Umbilical cord (tissue), 2 donors: ENCODE data around the gene NME2. TPM values are rescaled to one million over a fixed set of nuclear protein-coding genes. Genes with fewer than 3 reads are reported as not detected.

Source experiments
- DNase-seq: peaks from one replicate; pipeline ENCODE4 v3.0.0-alpha.2; 2015; ENCODE audit warnings: low spot score
- total RNA-seq: library from RNA; depleted of rRNA; stranded (reverse); fragments of >200 nt; gene quantifications from one replicate; pipeline ENCODE4 v1.2.3, GENCODE V29; 2014; ENCODE audit warnings: low replicate concordance; ENCODE audit not compliant: insufficient read depth

Gene NME2
- total RNA-seq, 1 donor from 2014 or later: 355 TPM

- no peak for DNase-seq
Observed at GRCh38 chr17:51200846-51201245, 34.6 kb downstream of the NME2 start.

GRCh38 chr17:51203838-51204237, 37.6 kb downstream of the NME2 start:
- DNase-seq: no peak

GRCh38 chr17:51214920-51215319, 48.7 kb downstream of the NME2 start:
- no peak for DNase-seq

- DNase-seq: no peak
Observed at GRCh38 chr17:51217946-51218345, 51.7 kb downstream of the NME2 start.

- DNase-seq: no peak
Observed at GRCh38 chr17:51221322-51221721, 55.1 kb downstream of the NME2 start.

Other genes starting within 250 kb of the NME2 start
- gene SPAG9, start 45.5 kb upstream of the NME2 start, total RNA-seq: 105 TPM
- 65.5 TPM for gene NME1, start 12.9 kb upstream of the NME2 start, total RNA-seq
- gene MBTD1, start 93.6 kb downstream of the NME2 start, total RNA-seq: 41.9 TPM
- gene UTP18, start 94.1 kb downstream of the NME2 start, total RNA-seq: 15.9 TPM